SK-N-SH (cell line): ENCODE results near the gene SH3PXD2A.
A peak's percentile ranks its signal among the peaks of the same experiment; 100 is the strongest.

Source experiments
- CTCF ChIP-seq: fragments of 200-600 bp; sonication (generic); IDR thresholded peaks from 2 replicates; pipeline ENCODE4 v1.6.1; 2017; ENCODE audit warnings: antibody characterized with exemption, mild to moderate bottlenecking, moderate library complexity
- EP300 ChIP-seq, 2 experiments: IDR thresholded peaks; 2 replicates each; pipeline versions ENCODE4 v1.4.0 to v1.6.1; 2012; ENCODE audit warnings: borderline replicate concordance in 1 of 2, low read depth in 1 of 2, low read length in 1 of 2
- EZH2phosphoT487 ChIP-seq: fragments of 200-600 bp; sonication (generic); IDR thresholded peaks from 2 replicates; pipeline ENCODE4 v1.6.1; 2017; ENCODE audit warnings: low read depth, mixed run types, mild to moderate bottlenecking, antibody characterized with exemption, moderate library complexity, borderline replicate concordance
- GABPA ChIP-seq: IDR thresholded peaks from 2 replicates; pipeline ENCODE4 v1.4.0; 2012; ENCODE audit warnings: low read depth, mild to moderate bottlenecking
- RCOR1 ChIP-seq: fragments of 150-350 bp; IDR thresholded peaks from 2 replicates; pipeline ENCODE4 v1.6.1; 2017; ENCODE audit warnings: antibody characterized with exemption, low read length
- RFX5 ChIP-seq: IDR thresholded peaks from 2 replicates; pipeline ENCODE4 v1.6.1; 2012; ENCODE audit warnings: mild to moderate bottlenecking, improper control_type of control experiment, low read length
- SMC3 ChIP-seq: IDR thresholded peaks from 2 replicates; pipeline ENCODE4 v1.6.1; 2012; ENCODE audit warnings: low read depth, low read length, improper control_type of control experiment
- TF ChIP-seq, protein P1 (sequence below): fragments of 150-350 bp; IDR thresholded peaks from 2 replicates; pipeline ENCODE4 v1.6.1; 2017; ENCODE audit warnings: antibody characterized with exemption, low read length, low read depth, borderline replicate concordance
- TF ChIP-seq, protein P2 (sequence below): IDR thresholded peaks from 2 replicates; pipeline ENCODE4 v1.4.0; 2012; ENCODE audit warnings: low read depth
- TF ChIP-seq, protein P3 (sequence below): IDR thresholded peaks from 2 replicates; pipeline ENCODE4 v1.4.0; 2012; ENCODE audit warnings: low read depth, borderline replicate concordance

DNA sequence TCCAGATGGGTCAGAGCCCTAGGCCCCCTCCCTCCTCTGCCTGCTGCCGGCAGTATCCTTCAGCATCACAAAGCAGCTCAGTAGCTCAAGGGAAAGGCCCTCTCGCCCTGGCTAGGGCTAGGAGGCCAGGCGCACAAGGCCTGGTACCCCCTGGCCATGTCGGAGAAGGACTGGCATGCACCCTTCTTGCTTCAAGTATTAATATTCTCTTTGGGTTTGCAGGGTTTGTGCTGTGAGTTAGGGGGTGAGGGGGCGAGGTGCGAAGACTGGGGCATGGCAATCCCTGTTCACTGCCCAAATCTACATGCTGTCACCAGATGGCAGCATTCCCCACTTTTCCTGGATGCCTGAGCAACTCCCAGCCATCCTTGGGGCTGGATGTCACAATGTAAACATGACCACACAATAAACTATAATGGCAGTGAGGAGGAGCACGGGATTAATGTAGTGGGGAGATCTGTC is 256.7 kb downstream of the SH3PXD2A start:
- TF ChIP-seq CTCF (peak; percentile 80), EZH2phosphoT487 (no peak), GABPA (no peak), RFX5 (no peak), RCOR1 (no peak), EP300 (IDR thresholded peaks at IDR 0.05; ENCODE audit: borderline replicate concordance in 1 of 2, low read depth in 1 of 2, low read length in 1 of 2) (no peak), SMC3 (peak; percentile 91)
- TF ChIP-seq, protein P1, sequence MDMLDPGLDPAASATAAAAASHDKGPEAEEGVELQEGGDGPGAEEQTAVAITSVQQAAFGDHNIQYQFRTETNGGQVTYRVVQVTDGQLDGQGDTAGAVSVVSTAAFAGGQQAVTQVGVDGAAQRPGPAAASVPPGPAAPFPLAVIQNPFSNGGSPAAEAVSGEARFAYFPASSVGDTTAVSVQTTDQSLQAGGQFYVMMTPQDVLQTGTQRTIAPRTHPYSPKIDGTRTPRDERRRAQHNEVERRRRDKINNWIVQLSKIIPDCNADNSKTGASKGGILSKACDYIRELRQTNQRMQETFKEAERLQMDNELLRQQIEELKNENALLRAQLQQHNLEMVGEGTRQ: no peak
- TF ChIP-seq, protein P2, sequence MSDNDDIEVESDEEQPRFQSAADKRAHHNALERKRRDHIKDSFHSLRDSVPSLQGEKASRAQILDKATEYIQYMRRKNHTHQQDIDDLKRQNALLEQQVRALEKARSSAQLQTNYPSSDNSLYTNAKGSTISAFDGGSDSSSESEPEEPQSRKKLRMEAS: no peak
- TF ChIP-seq, protein P3, sequence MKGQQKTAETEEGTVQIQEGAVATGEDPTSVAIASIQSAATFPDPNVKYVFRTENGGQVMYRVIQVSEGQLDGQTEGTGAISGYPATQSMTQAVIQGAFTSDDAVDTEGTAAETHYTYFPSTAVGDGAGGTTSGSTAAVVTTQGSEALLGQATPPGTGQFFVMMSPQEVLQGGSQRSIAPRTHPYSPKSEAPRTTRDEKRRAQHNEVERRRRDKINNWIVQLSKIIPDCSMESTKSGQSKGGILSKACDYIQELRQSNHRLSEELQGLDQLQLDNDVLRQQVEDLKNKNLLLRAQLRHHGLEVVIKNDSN: no peak
